GM13977 (cell line): Measurements from ENCODE around the gene NUPR1.
"Not testable (repeated sequence)": the region's sequence is repeated elsewhere in the genome, so short reads cannot be mapped to it uniquely, and the experiment has no call there.

Source experiments
- DNase-seq: peaks from one replicate; pipeline ENCODE4 v3.0.0; 2012; ENCODE audit warnings: low spot score
- in situ Hi-C: fragments of 300-500 bp; cut with MboI; formaldehyde crosslinking; loops from one replicate; pipeline ENCODE4 v1.12.0; 2022; ENCODE audit warnings: low sequenced_read_pairs, low pct_unique_long_range_greater_than_20kb, mixed read lengths, inconsistent platforms; ENCODE audit not compliant: unreplicated experiment
- TF ChIP-seq, protein P1 (sequence below): IDR thresholded peaks from 2 replicates; pipeline ENCODE4 v1.5.1; 2012; ENCODE audit warnings: mild to moderate bottlenecking, control low read depth; ENCODE audit not compliant: insufficient read depth; ENCODE audit errors: extremely low read depth, missing control alignments

The NUPR1 gene

DNA sequence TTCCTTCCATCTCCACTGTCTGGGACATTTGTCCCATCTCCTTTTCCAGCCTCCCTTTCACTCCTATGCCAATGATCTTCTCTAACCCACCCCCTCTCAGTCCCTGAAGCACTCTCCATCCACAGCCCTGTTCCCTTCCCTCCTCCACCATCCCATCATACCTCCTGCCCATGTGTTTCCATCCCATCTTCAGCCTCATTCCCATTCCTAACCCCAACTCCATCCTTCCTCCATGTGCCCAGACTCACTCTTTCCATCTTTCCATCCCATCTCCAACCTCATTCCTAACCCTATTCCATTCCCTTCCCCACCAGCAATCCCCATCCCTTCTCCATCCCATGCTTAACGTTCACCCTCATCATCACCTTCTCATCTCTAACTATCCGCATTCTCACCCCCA is 36.5 kb downstream of the NUPR1 start:
- DNase-seq: no peak
- in situ Hi-C loops: no loop called here
- TF ChIP-seq, protein P1, sequence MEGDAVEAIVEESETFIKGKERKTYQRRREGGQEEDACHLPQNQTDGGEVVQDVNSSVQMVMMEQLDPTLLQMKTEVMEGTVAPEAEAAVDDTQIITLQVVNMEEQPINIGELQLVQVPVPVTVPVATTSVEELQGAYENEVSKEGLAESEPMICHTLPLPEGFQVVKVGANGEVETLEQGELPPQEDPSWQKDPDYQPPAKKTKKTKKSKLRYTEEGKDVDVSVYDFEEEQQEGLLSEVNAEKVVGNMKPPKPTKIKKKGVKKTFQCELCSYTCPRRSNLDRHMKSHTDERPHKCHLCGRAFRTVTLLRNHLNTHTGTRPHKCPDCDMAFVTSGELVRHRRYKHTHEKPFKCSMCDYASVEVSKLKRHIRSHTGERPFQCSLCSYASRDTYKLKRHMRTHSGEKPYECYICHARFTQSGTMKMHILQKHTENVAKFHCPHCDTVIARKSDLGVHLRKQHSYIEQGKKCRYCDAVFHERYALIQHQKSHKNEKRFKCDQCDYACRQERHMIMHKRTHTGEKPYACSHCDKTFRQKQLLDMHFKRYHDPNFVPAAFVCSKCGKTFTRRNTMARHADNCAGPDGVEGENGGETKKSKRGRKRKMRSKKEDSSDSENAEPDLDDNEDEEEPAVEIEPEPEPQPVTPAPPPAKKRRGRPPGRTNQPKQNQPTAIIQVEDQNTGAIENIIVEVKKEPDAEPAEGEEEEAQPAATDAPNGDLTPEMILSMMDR: no peak

DNA sequence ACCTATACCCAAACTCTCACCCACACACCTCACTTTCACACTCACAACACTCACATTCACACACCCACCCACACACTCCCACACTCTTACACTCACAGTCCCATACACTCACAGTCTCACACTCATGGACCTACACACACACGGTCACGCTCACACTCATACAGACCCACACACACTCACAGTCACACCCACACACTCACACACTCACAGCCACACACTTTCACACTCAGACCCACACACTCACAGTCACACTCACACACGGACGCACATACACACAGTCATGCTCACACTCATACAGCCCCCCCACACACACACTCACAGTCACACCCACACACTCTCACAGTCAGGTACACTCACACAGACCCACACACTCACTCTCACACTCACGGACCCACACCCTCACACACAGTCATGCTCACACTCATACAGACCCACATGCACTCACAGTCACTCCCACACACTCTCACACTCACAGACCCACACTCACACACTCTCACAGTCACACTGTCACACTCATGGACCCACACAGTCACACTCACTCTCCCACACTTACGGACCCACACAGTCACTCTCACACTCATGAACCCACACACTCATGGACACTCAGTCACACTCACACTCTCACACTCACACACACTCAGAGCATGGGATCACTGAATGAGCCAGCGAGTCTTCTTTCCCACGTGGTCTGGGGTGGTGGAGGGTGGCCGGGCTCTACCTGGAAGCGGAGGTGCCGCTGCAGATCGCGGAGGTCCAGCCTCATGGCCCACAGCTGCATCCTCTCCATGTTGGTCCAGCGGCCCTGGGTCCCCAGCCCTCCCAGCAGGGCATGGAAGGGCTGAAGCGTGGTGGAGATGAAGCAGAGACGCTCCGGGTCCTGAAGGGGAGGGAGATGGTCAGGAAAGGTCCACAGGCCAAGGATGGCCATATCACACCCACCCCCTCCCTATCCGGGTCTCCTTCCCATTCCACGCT is 37.2 kb downstream of the NUPR1 start:
- TF ChIP-seq, protein P1: no peak
- DNase-seq: no peak
- in situ Hi-C loops: no loop called here

DNA sequence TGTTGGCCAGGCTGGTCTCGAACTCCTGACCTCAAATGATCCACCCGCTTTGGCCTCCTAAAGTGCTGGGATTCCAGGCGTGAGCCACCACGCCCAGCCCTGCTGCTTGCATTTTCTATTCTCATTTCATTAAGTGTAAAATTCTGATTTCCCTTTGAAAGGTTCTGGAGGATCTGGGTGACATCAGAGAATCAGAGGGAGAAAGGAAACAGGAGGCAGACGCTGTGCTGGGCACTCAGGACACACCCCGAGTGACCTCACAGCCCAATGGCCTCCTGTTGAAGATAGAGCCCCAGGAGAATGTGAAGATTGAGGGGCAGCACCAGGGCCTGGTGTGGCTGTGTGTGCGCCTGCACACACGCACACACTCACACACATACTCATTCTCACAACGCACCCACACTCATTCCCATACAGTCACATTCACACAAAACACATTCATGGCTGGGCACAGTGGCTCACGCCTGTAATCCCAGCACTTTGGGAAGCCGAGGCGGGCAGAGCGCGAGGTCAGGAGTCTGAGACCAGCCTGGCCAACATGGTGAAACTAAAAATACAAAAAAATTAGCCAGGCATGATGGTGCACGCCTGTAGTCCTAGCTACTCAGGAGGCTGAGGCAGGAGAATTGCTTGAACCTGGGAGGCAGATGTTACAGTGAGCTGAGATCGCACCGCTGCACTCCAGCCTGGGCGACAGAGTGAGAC is 38.1 kb downstream of the NUPR1 start:
- DNase-seq, in situ Hi-C loops: not testable (repeated sequence)

DNA sequence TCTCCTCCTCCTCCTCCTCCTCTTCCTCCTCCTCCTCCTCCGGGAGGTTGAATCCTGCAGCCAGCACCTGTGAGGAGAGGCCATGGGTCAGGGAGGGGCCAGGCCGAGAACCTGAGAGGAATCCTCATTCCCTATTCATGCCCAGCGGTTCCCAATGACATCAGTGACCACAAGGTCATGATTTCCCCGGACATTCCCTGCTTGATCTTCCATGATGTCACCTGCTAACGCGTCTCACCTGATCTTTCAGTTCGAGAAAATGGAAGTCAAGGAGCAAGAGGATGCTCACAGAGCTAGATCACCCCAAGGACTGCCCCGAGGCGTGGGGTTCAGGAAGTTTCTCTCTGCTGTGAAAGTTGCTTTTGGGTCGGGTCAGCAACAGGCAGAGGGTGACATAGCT is 38.9 kb downstream of the NUPR1 start:
- in situ Hi-C loops: no loop called here
- no peak for DNase-seq
- TF ChIP-seq, protein P1: no peak

DNA sequence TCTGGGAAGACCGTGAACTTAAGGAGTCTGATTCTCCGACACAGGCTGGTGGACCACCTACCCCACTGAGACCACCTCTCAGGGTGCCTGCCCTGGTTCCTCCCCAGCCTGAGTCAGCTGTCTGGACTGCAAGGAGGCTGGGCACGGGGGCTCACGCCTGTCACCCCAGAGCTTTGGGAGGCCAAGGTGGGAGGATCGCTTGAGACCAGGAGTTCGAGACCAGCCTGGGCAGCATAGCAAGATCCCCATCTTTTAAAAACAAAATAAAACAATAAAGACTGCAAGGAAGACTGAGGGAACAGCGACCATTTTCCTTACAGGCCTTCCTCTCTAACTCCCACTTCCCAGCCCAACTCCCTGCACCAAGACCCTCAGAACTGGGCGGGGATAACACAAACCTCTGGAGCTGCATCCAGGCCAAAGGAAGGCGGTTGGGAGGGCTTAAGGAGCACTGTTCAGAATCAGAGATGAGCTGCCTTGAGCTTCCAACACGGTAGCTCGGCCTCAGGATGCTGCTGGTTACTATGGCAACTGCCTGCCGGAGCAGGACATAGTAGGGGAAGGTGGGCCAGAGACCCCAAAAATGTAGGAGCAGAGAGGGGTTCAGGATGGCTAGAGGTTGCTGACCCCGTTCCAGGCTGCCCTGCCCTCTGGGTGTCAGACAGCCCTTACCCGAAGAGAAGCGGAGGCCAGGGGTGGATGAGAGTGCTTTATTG is 40.0 kb downstream of the NUPR1 start:
- TF ChIP-seq, protein P1: no peak
- in situ Hi-C loops: no loop called here
- DNase-seq: no peak

DNA sequence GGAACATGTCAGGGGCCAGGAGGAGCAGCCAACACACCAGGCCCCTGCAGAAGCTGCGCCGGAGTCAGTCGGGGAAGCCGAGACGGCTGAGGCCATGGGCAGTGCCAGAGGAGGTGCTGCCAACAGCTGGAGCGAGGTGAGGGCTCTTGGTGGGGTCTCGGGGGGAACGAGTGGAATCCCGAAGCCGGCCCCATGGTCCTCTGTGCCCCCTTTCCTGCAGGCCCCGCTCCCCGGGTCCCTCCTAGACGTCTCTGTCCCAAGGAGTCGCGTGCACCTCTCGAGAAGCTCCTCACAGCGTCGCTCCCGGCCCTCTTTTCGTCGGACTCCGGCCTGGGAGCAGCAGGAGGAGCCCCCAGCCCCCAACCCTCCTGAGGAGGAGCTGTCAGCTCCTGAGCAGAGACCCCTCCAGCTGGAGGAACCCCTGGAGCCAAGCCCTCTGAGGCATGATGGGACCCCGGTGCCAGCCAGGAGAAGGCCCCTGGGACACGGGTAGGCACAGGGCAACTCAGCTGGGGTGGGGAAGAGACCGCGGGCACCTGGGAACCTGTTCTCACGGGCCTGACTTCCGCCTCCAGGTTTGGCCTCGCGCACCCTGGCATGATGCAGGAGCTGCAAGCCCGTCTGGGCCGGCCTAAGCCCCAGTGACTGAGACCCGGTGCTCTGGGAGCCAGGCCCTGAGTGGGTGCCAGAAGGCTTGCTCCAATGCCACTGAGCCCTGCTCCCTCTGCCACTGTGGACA is 40.7 kb downstream of the NUPR1 start:
- DNase-seq: peak; percentile 9
- TF ChIP-seq, protein P1: no peak
- in situ Hi-C loops: no loop called here
